Kidney tubule cell (primary cell): ENCODE measurements around the gene PLA2G6.
"Not testable (repeated sequence)": the region's sequence is repeated elsewhere in the genome, so short reads cannot be mapped to it uniquely, and the experiment has no call there.

ENCODE experiments used
- DNase-seq: peaks from one replicate; pipeline ENCODE4 v3.0.0-alpha.2; 2018; ENCODE audit warnings: low spot score

PLA2G6 gene

GRCh38 chr22:38132794-38133193 is 48.8 kb downstream of the PLA2G6 start:
- DNase-seq = no peak

- no peak for DNase-seq
Measured at GRCh38 chr22:38132136-38132535, 49.5 kb downstream of the PLA2G6 start.

GRCh38 chr22:38131399-38131798 is 50.2 kb downstream of the PLA2G6 start:
- DNase-seq = no peak

- no peak for DNase-seq
Measured at GRCh38 chr22:38129856-38130255, 51.8 kb downstream of the PLA2G6 start.

GRCh38 chr22:38129021-38129420 is 52.6 kb downstream of the PLA2G6 start:
- no peak for DNase-seq

GRCh38 chr22:38127869-38128268 is 53.8 kb downstream of the PLA2G6 start:
- no peak for DNase-seq

GRCh38 chr22:38126928-38127668 is 54.5 kb downstream of the PLA2G6 start:
- no peak for DNase-seq

GRCh38 chr22:38125751-38126201 is 55.9 kb downstream of the PLA2G6 start:
- no peak for DNase-seq

- no peak for DNase-seq
Measured at GRCh38 chr22:38125038-38125610, 56.5 kb downstream of the PLA2G6 start.

- DNase-seq = no peak
Measured at GRCh38 chr22:38124236-38124974, 57.2 kb downstream of the PLA2G6 start.

- no peak for DNase-seq
Measured at GRCh38 chr22:38122616-38123015, 59.0 kb downstream of the PLA2G6 start.

- DNase-seq = no peak
Measured at GRCh38 chr22:38120359-38121110, 61.1 kb downstream of the PLA2G6 start.

- DNase-seq = not testable (repeated sequence)
Measured at GRCh38 chr22:38118747-38119146, 62.9 kb downstream of the PLA2G6 start.

- no peak for DNase-seq
Measured at GRCh38 chr22:38118182-38118581, 63.4 kb downstream of the PLA2G6 start.

GRCh38 chr22:38117556-38117955 is 64.1 kb downstream of the PLA2G6 start:
- DNase-seq = not testable (repeated sequence)

GRCh38 chr22:38115423-38116205 is 66.0 kb downstream of the PLA2G6 start:
- DNase-seq = no peak

- DNase-seq = peak; percentile 78
Measured at GRCh38 chr22:38114484-38115398, 66.9 kb downstream of the PLA2G6 start.

- no peak for DNase-seq
Measured at GRCh38 chr22:38112381-38112780, 69.2 kb downstream of the PLA2G6 start.

GRCh38 chr22:38111925-38112355 is 69.7 kb downstream of the PLA2G6 start:
- no peak for DNase-seq
